PFSK-1 (cell line): Measurements from ENCODE around the gene TFDP2.

Experiments used
- FOXP2 ChIP-seq: optimal IDR thresholded peaks from 2 replicates; pipeline ENCODE3; 2011; ENCODE audit warnings: borderline replicate concordance, control low read depth, inconsistent platforms; ENCODE audit not compliant: insufficient read depth; ENCODE audit errors: extremely low read length, extremely low read depth
- POLR2AphosphoS5 ChIP-seq: IDR thresholded peaks from 2 replicates; pipeline ENCODE4 v1.6.1; 2012; ENCODE audit warnings: low read depth, mild to moderate bottlenecking, control low read depth, low read length, moderate library complexity
- SIN3A ChIP-seq: IDR thresholded peaks from 2 replicates; pipeline ENCODE4 v1.6.1; 2012; ENCODE audit warnings: mild to moderate bottlenecking, low read length, moderate library complexity, borderline replicate concordance; ENCODE audit not compliant: insufficient read depth
- TAF1 ChIP-seq: IDR thresholded peaks from 2 replicates; pipeline ENCODE4 v1.6.1; 2012; ENCODE audit warnings: low read length, control low read depth, borderline replicate concordance; ENCODE audit not compliant: insufficient read depth
- TF ChIP-seq, protein P1 (sequence below), 2 experiments: IDR thresholded peaks; 2 replicates each; pipeline versions ENCODE4 v1.6.1 to v1.8.0; 2011 to 2012; ENCODE audit warnings: low read depth in 2 of 2, low read length in 2 of 2, control low read depth in 1 of 2, inconsistent platforms in 1 of 2, mild to moderate bottlenecking in 1 of 2, moderate library complexity in 1 of 2; ENCODE audit not compliant: insufficient read depth in 1 of 2

DNA sequence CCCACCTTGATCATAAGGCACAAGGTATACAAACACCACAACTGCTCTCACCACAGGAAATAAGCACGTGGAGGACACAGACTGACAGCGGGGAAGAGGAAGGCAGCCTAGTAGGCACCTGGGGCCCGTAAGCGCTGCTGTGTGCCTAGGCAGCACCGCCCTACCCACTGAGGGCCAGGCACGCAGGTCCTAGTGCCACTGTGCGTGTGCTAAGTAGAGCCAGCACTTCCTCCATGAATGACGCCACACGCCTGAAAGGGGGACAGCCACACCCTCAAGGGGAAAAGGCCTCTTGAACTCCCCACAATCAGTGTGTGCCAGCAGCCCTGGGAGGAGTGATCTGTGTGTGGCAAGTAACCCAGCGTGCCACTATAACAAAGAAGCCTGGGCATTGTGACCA is 199.9 kb downstream of the TFDP2 start:
- TF ChIP-seq, protein P1, sequence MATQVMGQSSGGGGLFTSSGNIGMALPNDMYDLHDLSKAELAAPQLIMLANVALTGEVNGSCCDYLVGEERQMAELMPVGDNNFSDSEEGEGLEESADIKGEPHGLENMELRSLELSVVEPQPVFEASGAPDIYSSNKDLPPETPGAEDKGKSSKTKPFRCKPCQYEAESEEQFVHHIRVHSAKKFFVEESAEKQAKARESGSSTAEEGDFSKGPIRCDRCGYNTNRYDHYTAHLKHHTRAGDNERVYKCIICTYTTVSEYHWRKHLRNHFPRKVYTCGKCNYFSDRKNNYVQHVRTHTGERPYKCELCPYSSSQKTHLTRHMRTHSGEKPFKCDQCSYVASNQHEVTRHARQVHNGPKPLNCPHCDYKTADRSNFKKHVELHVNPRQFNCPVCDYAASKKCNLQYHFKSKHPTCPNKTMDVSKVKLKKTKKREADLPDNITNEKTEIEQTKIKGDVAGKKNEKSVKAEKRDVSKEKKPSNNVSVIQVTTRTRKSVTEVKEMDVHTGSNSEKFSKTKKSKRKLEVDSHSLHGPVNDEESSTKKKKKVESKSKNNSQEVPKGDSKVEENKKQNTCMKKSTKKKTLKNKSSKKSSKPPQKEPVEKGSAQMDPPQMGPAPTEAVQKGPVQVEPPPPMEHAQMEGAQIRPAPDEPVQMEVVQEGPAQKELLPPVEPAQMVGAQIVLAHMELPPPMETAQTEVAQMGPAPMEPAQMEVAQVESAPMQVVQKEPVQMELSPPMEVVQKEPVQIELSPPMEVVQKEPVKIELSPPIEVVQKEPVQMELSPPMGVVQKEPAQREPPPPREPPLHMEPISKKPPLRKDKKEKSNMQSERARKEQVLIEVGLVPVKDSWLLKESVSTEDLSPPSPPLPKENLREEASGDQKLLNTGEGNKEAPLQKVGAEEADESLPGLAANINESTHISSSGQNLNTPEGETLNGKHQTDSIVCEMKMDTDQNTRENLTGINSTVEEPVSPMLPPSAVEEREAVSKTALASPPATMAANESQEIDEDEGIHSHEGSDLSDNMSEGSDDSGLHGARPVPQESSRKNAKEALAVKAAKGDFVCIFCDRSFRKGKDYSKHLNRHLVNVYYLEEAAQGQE (IDR thresholded peaks at IDR 0.05; ENCODE audit: insufficient read depth in 1 of 2, low read depth in 2 of 2, low read length in 2 of 2) = no peak
- no peak for TF ChIP-seq POLR2AphosphoS5
- no peak for TF ChIP-seq TAF1
- TF ChIP-seq SIN3A = no peak
- TF ChIP-seq FOXP2 = no peak
